LNCaP clone FGC (cell line): Measurements from ENCODE around the gene RPS3.

Source experiments
- DNase-seq: peaks from one replicate; pipeline ENCODE4 v3.0.0-alpha.2; 2011; ENCODE audit warnings: low read depth
- H3K4me3 ChIP-seq: 2 replicates; pipeline ENCODE4 v1.5.1; 2011; ENCODE audit warnings: mild to moderate bottlenecking, low read depth, low read length, control low read depth
- TF ChIP-seq, protein P1 (sequence below): IDR thresholded peaks from 2 replicates; pipeline ENCODE4 v1.5.1; 2012; ENCODE audit warnings: mild to moderate bottlenecking; ENCODE audit not compliant: control insufficient read depth, insufficient read depth; ENCODE audit errors: extremely low read depth

The RPS3 gene

DNA sequence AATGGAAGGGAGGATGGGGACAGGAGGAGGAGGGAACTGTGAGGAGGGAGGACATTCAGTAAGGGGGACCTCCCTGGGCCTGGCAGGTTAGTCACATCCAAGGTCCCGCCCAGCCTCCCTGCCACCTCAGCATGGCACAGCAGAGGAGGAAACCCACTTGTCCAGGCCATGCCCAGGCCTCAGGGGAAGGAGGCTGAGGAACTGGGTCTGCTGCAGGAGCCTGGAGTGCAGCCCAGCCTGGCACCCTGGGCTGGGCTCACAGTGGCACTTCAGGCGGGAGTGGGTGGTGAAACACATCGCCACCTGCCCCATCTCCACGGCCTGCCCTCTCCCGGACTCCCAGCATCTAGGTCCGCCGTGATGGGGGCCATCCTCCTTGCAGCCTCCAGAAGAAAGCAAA lies 50.9 kb downstream of the RPS3 start:
- no peak overlapping the region for H3K4me3 ChIP-seq
- no peak for DNase-seq
- TF ChIP-seq, protein P1, sequence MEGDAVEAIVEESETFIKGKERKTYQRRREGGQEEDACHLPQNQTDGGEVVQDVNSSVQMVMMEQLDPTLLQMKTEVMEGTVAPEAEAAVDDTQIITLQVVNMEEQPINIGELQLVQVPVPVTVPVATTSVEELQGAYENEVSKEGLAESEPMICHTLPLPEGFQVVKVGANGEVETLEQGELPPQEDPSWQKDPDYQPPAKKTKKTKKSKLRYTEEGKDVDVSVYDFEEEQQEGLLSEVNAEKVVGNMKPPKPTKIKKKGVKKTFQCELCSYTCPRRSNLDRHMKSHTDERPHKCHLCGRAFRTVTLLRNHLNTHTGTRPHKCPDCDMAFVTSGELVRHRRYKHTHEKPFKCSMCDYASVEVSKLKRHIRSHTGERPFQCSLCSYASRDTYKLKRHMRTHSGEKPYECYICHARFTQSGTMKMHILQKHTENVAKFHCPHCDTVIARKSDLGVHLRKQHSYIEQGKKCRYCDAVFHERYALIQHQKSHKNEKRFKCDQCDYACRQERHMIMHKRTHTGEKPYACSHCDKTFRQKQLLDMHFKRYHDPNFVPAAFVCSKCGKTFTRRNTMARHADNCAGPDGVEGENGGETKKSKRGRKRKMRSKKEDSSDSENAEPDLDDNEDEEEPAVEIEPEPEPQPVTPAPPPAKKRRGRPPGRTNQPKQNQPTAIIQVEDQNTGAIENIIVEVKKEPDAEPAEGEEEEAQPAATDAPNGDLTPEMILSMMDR, result no peak

DNA sequence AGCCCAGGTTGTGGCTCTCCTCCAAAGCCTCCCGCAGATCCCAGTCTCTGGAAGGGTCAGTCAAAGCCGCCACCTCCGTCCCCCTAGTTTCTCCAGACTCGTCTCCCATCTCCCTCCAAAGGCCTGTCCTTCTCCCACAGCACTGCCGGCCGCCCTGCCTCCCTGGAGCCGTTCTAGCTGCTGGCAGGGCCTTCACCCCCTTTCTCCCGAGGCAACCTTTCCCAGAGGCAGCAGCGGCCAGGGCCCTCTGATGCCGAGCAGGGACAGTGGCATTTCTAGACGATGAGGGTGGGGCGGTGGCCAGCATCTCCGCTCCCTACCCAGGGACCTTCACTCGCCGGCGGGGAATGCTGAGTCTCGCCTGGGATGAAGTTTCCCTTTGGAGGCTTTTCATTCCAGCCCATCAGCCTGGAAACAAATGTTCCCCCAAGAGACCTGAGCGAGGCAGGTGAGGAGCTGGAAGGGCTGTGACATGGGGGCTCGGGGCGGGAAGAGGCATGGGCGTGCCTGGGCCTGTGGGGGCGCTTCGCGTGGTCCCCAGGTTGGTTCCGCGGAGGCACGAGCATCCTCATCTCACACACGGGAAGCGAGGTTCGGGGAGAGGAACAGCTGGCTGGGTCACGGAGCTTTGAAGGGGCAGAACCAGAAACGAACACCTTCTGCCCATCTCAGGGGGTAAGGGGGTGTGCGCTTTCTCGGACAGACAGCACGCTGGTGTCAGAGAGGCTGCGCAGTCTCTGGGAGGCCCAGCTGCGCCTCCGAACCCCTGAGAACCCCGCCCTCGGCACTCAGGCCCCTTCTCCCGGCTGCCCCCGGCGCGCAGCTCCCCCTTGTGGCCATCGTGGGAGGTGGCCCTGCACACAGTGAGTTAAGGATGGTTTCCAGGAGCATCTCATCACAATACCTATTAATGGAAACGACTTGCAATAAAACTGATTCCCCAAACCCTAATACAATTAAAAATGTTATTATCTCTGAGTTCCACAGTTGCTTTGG lies 51.8 kb downstream of the RPS3 start:
- H3K4me3 ChIP-seq, result no peak overlapping the region
- DNase-seq, result no peak
- TF ChIP-seq, protein P1, result peak; percentile 37

DNA sequence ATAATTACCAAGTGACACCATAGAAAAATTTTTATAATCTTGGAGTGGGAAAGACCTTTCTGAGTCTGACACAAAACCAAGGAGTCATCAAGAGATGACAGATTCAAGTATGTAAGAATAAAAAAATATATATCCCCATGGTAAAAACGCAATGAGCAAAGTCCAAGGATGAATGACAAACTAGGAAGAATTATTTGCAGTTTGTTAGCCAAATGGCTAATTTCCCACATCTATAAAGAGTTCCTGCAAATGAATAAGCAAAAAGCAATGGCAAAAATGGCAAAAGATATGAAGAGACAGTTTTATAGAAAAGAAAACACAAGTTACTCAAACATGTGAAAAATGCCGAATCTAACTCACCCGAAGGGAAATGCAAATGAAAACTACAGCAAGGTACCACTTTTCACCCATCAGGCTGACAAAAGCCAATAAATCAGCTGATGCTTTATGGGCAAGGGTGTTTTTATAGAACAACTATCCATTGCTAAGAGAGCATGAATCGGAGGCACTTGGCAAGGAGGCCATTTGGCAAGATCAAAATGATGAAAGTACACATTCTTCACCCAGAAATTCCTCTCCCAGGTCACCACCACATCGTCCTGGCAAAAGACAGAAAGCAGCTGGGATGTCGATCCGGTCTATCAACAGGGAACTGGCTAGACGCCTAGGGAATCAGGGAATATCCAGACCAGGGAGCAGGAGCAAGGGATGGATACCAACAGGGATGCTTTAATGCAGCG lies 54.8 kb downstream of the RPS3 start:
- peak; percentile 27 for DNase-seq
- no peak overlapping the region for H3K4me3 ChIP-seq
- TF ChIP-seq, protein P1, result no peak

DNA sequence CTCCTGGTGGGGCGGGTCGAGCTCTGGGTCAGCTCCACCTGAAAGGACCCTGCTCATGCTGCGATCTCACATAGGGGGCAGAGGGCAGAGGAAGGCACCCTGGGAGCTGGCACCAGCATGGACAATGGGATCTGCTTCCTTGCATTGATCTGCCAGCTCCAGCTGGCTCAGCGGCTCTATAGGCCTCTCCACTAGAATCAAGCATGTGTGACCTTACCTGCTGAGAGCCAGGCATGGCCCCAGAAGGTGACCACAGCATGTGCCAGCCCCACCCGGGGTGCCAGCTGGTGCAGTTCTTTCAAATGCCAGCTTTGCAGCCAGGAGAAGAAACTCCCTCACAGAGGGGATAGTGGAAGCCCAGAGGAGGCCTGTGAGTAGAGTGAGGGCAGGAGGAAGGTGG lies 55.7 kb downstream of the RPS3 start:
- TF ChIP-seq, protein P1, result no peak
- no peak for DNase-seq
- no peak overlapping the region for H3K4me3 ChIP-seq
